ENCODE data around the gene SLC15A3. TPM values are rescaled to one million over a fixed set of nuclear protein-coding genes. Genes with fewer than 3 reads are reported as not detected.

The SLC15A3 gene
- total RNA-seq, 1 experiment from 2014 or later, result 8.7 TPM

GRCh38 chr11:60946601-60947264, 5.2 kb downstream of the SLC15A3 start:
- Histone ChIP-seq H3K4me1 (ENCODE audit: control insufficient read depth, insufficient read depth, low read length) (no peaks in the 10 kb centered on the region), H3K27ac (ENCODE audit: low read length) (no peak overlapping the region), H3K4me3 (ENCODE audit: low read depth in 2 of 2, low read length in 2 of 2) (no peak overlapping the region), H3K9me3 (ENCODE audit: control insufficient read depth, insufficient read depth, low read depth, low read length) (no peaks in the 10 kb centered on the region), H3K36me3 (ENCODE audit: control insufficient read depth, insufficient read depth, low read length) (no peaks in the 10 kb centered on the region), H3K27me3 (ENCODE audit: control insufficient read depth, insufficient read depth, low read length) (no peaks in the 10 kb centered on the region)
- ChIA-PET POLR2A (interaction anchor here (0.5 kb wide), 2 partner anchors 74 to 307 kb away, joined by 3 read pairs; no protein-coding TSS in a partner anchor), CTCF (interaction anchor here (0.7 kb wide), 1 partner anchor 45 kb away, joined by 3 read pairs; no protein-coding TSS in a partner anchor)
- no peak for DNase-seq (ENCODE audit: low read depth, low spot score)
- BruUV-seq (replicated peaks), result no TSS peak
- intact Hi-C loops (cut with micrococcal nuclease; ENCODE audit: unreplicated experiment) (no loop called here), in situ Hi-C loops (cut with HindIII; ENCODE audit: low pct_unique_long_range_greater_than_20kb, low sequenced_read_pairs) (no loop called here)
- no peak for TF ChIP-seq CTCF (IDR thresholded peaks at IDR 0.05)
- TF ChIP-seq TCF7L2 (IDR thresholded peaks at IDR 0.05; ENCODE audit: low read depth, low read length), result no peak
- no peak for TF ChIP-seq REST (IDR thresholded peaks at IDR 0.05; ENCODE audit: insufficient read depth in 1 of 2, low read depth in 2 of 2, low read length in 1 of 2)
- no peak for TF ChIP-seq SIN3A (IDR thresholded peaks at IDR 0.05; ENCODE audit: borderline replicate concordance, insufficient read depth, low read depth, low read length)
- ATAC-seq, result no peak

GRCh38 chr11:60945295-60945667, 6.7 kb downstream of the SLC15A3 start:
- BruUV-seq (replicated peaks), result no TSS peak
- ATAC-seq (no peak), DNase-seq (ENCODE audit: low read depth, low spot score) (no peak)
- no peaks in the 10 kb centered on the region for H3K9me3 ChIP-seq (ENCODE audit: control insufficient read depth, insufficient read depth, low read depth, low read length)
- ChIA-PET CTCF (interaction anchor here (0.7 kb wide), 1 partner anchor 106 kb away, joined by 4 read pairs; no protein-coding TSS in a partner anchor), POLR2A (no interaction called here)
- H3K27ac ChIP-seq (ENCODE audit: low read length), result no peak overlapping the region
- H3K4me1 ChIP-seq (ENCODE audit: control insufficient read depth, insufficient read depth, low read length), result no peaks in the 10 kb centered on the region
- in situ Hi-C loops (cut with HindIII; ENCODE audit: low pct_unique_long_range_greater_than_20kb, low sequenced_read_pairs) (no loop called here), intact Hi-C loops (cut with micrococcal nuclease; ENCODE audit: unreplicated experiment) (no loop called here)
- no peak for TF ChIP-seq SIN3A (IDR thresholded peaks at IDR 0.05; ENCODE audit: borderline replicate concordance, insufficient read depth, low read depth, low read length)
- no peak for TF ChIP-seq REST (IDR thresholded peaks at IDR 0.05; ENCODE audit: insufficient read depth in 1 of 2, low read depth in 2 of 2, low read length in 1 of 2)
- H3K4me3 ChIP-seq (ENCODE audit: low read depth in 2 of 2, low read length in 2 of 2), result no peak overlapping the region
- no peaks in the 10 kb centered on the region for H3K27me3 ChIP-seq (ENCODE audit: control insufficient read depth, insufficient read depth, low read length)
- no peaks in the 10 kb centered on the region for H3K36me3 ChIP-seq (ENCODE audit: control insufficient read depth, insufficient read depth, low read length)

All from Panc1 (cell line).